Fibroblast of the aortic adventitia (primary cell): ENCODE results near the gene FBLN1. TPM values are rescaled to one million over a fixed set of nuclear protein-coding genes. Genes with fewer than 3 reads are reported as not detected.

Experiments used
- DNase-seq: peaks from one replicate; pipeline ENCODE4 v3.0.0-alpha.2; 2010; ENCODE audit warnings: low read depth
- H3K4me3 ChIP-seq: 2 replicates; pipeline ENCODE4 v1.5.1; 2011; ENCODE audit warnings: low read depth, mild to moderate bottlenecking, control low read depth, low read length, moderate library complexity
- total RNA-seq: library from RNA; depleted of rRNA; stranded (reverse); fragments of >200 nt; gene quantifications from 2 replicates; pipeline ENCODE4 v1.2.3, GENCODE V29; 2012; ENCODE audit warnings: low replicate concordance
- TF ChIP-seq, protein P1 (sequence below): IDR thresholded peaks from 2 replicates; pipeline ENCODE4 v1.5.1; 2011; ENCODE audit warnings: mild to moderate bottlenecking, low read length, control low read depth, inconsistent platforms; ENCODE audit not compliant: insufficient read depth

Gene FBLN1
- total RNA-seq, 1 donor = 561 TPM

- DNase-seq = no peak
- TF ChIP-seq, protein P1, sequence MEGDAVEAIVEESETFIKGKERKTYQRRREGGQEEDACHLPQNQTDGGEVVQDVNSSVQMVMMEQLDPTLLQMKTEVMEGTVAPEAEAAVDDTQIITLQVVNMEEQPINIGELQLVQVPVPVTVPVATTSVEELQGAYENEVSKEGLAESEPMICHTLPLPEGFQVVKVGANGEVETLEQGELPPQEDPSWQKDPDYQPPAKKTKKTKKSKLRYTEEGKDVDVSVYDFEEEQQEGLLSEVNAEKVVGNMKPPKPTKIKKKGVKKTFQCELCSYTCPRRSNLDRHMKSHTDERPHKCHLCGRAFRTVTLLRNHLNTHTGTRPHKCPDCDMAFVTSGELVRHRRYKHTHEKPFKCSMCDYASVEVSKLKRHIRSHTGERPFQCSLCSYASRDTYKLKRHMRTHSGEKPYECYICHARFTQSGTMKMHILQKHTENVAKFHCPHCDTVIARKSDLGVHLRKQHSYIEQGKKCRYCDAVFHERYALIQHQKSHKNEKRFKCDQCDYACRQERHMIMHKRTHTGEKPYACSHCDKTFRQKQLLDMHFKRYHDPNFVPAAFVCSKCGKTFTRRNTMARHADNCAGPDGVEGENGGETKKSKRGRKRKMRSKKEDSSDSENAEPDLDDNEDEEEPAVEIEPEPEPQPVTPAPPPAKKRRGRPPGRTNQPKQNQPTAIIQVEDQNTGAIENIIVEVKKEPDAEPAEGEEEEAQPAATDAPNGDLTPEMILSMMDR = no peak
- no peak overlapping the region for H3K4me3 ChIP-seq
These were observed 61.8 kb downstream of the FBLN1 start for GRCh38 chr22:45564349-45565030.

DNA sequence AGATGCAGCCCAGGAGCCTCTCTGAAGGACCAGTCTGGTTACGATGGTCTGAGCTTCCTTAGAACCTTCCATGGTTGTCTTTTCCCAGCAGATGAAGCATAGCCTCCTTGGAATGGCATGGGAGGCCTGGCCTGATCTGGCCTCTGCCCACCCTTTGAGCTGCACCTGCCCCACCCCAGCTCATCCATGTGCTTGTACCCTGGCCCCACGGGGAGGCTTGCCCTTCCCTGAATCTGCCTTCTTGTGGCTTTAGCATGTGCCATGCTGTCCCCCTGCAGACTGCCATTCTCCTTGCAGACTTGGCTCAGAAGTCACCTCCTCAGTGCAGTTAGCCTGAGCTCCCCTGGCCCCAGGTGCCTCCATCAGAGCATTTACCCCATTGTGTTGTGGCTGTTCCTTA, 62.5 kb downstream of the FBLN1 start:
- H3K4me3 ChIP-seq = no peak overlapping the region
- TF ChIP-seq, protein P1 = no peak
- no peak for DNase-seq

DNA sequence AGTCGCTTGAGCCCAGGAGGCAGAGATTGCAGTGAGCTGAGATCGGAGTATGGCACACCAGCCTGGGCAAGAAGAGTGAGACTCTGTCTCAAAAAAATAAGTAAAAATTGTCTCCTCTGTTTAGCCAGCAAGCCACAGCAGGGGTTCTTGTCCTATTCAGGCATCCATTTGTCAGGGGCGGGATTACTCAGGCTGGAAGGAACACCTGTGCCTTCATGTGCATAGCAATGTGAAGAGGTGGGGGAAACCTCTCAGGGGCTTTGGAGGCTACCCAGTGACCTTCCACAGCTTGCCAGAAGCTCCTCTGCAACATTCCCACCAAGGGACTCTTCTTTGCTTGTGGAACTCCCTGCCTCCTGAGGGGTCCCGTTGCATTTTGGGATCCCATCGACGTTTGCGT, 63.3 kb downstream of the FBLN1 start:
- no peak overlapping the region for H3K4me3 ChIP-seq
- TF ChIP-seq, protein P1 = no peak
- no peak for DNase-seq

DNA sequence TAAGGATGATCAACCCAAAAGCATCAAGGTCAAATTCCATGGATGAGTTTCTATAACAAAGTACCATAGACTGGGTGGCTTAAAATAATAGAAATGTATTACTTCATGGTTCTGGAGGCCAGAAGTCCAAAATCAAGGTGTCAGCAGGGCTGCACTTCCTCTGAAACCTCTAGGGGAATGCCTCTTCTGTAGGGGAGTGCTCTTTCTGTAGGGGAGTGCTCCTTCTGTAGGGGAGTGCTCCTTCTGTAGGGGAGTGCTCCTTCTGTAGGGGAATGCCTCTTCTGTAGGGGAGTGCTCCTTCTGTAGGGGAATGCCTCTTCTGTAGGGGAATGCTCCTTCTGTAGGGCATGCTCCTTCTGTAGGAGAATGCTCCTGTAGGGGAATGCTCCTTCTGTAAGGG, 65.5 kb downstream of the FBLN1 start:
- no peak overlapping the region for H3K4me3 ChIP-seq
- DNase-seq = no peak
- TF ChIP-seq, protein P1 = no peak

GRCh38 chr22:45571089-45571488, 68.4 kb downstream of the FBLN1 start:
- TF ChIP-seq, protein P1 = no peak
- no peak for DNase-seq
- no peak overlapping the region for H3K4me3 ChIP-seq

DNA sequence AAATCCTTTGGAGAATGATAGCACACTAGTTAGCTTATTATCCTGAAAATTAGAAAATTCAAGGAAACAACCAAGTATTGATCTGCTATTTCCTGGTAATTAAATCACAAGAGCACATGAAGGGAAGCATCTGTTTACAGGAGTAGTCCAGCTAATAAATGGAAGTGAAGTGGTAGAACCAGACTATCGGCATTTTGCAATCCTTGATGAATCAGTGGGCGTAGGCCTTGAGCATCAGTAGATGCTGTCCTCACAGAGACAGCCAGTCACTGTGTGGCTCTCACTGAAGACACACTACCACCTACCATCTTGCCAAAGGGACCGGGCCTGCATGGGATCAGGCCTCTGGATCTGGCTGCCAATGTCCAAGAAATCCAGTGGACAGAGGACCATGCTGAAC, 69.8 kb downstream of the FBLN1 start:
- no peak overlapping the region for H3K4me3 ChIP-seq
- TF ChIP-seq, protein P1 = no peak
- DNase-seq = peak; percentile 56
